GM13976 (cell line): ENCODE data around the gene ZNF488.

ENCODE experiments used
- DNase-seq: peaks from one replicate; pipeline ENCODE4 v3.0.0; 2012; ENCODE audit warnings: low spot score
- in situ Hi-C: fragments of 300-500 bp; cut with MboI; formaldehyde crosslinking; loops from one replicate; pipeline ENCODE4 v1.12.0; 2022; ENCODE audit warnings: low sequenced_read_pairs, mixed read lengths, inconsistent platforms; ENCODE audit not compliant: unreplicated experiment
- TF ChIP-seq, protein P1 (sequence below): IDR thresholded peaks from 2 replicates; pipeline ENCODE4 v1.5.1; 2012; ENCODE audit warnings: borderline replicate concordance, mild to moderate bottlenecking; ENCODE audit not compliant: insufficient read depth; ENCODE audit errors: extremely low read depth, missing control alignments, control extremely low read depth

The ZNF488 gene

DNA sequence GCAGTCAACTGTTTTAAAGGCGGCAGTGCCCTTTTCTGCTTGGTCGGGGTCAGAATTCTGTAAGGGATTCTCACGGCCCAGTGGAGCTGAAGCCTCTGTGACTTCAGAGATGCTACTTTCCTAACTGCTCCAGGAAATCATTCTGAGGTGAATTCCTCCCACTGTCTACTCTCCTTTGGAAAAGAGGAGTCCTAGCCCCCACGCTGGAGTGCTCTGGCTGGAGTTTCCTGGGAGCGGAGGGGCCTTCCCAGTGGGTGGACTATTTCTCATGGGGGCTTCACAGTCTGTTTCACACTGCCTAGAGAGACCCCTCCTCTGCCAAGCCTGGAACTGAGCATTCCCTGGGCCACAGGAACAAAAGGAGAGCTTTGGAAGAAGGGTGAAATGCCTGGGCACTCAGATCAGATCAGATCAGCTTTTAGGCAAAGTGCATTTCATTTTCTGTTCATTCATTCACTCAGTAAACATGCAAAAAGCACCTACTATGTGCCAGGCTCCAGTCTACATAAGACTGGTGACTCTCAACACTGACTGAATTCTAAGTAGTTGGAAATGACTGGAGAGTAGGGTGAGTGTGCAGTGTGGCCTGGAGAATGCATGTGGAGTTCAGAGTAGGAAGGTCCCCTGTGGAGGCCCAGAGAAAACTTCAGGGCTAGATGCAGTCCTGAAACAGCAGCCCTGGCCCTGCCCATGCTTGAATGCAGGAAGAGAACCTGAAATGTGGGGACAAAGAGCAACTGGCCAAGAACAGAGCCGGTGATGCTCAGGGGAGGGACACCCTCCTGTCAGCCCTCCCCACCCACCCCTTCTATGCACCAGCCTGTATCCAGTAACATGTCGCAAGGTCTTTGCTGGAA lies 12.2 kb downstream of the ZNF488 start:
- DNase-seq = no peak
- TF ChIP-seq, protein P1, sequence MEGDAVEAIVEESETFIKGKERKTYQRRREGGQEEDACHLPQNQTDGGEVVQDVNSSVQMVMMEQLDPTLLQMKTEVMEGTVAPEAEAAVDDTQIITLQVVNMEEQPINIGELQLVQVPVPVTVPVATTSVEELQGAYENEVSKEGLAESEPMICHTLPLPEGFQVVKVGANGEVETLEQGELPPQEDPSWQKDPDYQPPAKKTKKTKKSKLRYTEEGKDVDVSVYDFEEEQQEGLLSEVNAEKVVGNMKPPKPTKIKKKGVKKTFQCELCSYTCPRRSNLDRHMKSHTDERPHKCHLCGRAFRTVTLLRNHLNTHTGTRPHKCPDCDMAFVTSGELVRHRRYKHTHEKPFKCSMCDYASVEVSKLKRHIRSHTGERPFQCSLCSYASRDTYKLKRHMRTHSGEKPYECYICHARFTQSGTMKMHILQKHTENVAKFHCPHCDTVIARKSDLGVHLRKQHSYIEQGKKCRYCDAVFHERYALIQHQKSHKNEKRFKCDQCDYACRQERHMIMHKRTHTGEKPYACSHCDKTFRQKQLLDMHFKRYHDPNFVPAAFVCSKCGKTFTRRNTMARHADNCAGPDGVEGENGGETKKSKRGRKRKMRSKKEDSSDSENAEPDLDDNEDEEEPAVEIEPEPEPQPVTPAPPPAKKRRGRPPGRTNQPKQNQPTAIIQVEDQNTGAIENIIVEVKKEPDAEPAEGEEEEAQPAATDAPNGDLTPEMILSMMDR = no peak

DNA sequence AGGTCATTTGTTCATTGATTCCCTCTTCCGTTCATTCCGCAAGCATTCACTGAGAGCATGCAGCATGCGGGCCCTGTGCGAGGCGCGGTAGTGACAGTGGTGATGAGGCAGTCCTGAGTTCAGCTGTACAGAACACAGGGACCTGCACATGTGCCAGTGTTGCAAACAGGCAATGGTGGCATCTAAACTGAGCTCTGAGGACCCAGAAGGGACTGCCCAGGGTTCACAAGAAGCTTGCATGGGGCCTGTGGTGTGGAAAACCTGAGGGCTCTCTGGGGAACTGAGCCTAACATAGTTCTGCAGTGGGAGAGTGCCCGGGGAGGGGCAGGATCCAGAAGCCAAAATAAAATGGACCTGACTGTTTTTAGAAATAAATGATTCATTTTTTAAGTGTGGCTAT lies 13.2 kb downstream of the ZNF488 start:
- no peak for DNase-seq
- TF ChIP-seq, protein P1 = no peak
- in situ Hi-C loops = no loop called here

More for the DNA sequence above, 12.2 kb downstream of the ZNF488 start:
- in situ Hi-C loops = no loop called here

DNA sequence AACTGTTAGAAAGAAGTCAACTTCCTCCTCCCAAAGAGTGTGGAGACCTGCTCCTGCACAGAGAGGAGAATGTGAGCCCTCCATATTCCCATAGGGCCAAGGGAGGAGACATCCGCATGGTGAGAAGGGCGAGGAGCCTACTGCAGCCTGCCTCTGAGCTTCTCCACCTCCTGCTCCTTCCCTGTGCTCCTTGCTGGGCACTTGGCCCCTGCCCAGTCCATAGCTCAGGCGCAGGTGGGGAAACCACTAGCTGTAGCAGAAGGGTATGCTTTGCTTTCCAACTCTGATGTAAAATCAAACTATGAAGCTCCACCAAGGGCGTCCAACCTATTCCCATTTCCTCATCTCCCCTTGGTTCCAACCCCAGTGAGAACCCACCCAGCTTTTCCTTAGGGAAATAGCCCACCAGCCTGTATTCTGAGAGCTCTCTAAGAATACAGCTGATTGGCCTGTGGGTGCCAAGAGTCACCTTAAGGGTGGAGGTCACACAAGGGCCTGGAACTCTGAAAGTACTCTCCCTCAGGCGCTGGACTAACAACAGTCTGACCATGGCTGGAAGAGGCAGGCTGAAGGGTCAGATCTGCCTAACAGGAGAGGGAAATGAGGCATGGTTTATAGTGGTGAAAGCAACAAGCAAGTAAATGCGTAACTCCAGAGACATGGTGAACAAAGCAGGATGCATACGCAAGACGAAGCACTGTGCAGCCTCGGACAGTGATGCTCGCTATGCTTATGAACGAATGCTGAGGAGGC lies 13.9 kb downstream of the ZNF488 start:
- no peak for DNase-seq
- TF ChIP-seq, protein P1 = no peak
- in situ Hi-C loops = no loop called here

DNA sequence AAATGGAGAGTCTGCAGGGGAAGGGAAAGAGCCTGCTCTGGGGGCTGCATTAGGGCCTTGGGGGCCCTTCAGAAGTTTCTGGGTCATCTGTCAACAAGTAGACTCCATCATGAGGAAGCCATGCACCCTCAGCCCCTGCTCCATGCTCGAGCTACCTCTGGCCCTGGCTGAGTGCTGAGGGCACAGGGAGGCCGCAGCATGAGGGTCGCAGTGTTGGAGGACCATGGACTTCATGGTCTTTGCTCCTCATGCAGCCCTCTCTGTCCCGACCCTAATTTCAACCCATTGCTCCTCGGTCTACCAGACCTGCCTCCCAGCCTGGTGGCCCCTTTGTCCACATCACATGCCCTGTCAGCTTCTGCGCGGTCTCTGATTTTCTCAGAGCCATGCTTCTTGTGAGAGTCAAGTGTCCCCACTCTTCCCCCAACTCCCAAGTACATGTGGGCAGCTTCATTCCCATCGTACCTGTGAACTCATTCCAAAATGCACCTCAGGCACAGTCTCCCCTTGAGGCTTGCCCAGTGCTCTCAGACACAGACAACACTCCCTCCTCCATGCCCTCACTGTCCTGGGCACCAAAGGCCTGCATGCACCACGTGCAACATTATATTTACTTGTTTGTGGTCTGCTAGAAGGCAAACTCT lies 14.7 kb downstream of the ZNF488 start:
- in situ Hi-C loops = no loop called here
- TF ChIP-seq, protein P1 = no peak
- DNase-seq = no peak

DNA sequence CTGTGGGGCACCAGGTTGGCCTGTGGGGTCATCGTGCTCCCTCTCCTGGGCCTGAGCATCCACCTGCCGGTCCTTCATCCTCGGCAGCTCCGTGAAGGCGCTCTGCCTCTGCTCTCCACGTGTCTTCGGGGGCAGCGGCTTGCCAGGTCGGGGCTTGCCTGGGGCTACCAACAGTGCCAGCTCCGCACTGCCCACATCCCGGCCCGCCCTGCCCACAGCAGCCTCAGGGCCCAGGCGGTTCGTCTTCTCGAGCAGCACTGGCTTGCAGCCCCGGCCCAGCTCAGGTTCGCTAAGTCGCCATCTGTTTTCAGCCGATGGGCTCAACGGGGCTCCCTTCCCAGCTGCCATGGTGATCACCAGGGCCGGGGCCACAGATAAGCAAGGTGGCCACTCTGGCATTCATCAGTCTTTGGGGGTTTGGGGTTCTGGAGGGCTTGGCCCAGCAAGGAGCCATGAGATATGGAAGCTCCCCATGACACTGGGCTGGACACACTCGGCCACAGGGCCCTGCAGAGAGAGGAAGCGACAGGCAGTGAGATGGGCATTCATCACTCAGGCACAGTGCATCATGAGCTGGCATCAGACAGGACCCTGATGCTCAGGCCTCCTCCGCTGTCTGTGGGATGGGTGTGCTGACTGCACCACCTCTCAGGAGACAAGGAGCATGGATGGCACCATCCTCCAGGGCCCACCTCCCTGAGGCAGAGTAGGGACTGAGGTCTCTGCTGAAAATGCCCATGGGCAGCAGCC lies 15.5 kb downstream of the ZNF488 start:
- no peak for DNase-seq
- TF ChIP-seq, protein P1 = no peak
- in situ Hi-C loops = no loop called here

DNA sequence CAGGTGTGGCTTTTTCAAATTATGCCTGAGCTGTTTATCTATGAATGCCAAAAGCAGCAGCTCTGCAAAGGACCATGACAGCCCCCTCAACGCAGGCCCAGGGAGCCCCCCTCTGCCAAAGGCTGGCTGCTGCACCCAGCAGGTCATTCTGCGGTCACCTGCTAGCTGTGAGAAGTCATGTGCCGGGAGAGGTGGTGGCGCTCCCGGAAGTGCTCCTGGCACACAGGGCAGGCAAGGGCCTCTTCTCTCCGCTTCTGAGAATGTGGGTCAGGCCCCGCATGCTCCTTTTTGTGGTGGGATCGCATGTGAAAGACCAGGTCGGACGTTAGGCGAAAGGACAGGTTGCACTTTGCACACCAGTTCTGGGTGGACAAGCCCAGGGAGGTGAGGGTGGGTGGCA lies 16.4 kb downstream of the ZNF488 start:
- in situ Hi-C loops = no loop called here
- no peak for DNase-seq
- TF ChIP-seq, protein P1 = no peak
